A549 (cell line): Measurements from ENCODE around the gene GRIN2C.

Source experiments
- KDM5A ChIP-seq: fragments of 200-600 bp; sonication (generic); IDR thresholded peaks from 2 replicates; pipeline ENCODE4 v1.6.1; 2016; ENCODE audit warnings: antibody characterized with exemption, mild to moderate bottlenecking
- SREBF2 ChIP-seq: fragments of 450-650 bp; IDR thresholded peaks from 2 replicates; pipeline ENCODE4 v1.6.1; 2014; ENCODE audit warnings: mild to moderate bottlenecking, moderate library complexity
- TF ChIP-seq, protein P1 (sequence below): IDR thresholded peaks from 2 replicates; pipeline ENCODE4 v1.6.1; 2012
- TF ChIP-seq, protein P2 (sequence below): fragments of 200-600 bp; sonication (generic); IDR thresholded peaks from 2 replicates; pipeline ENCODE4 v1.6.1; 2016; ENCODE audit warnings: antibody characterized with exemption, mild to moderate bottlenecking, moderate library complexity

DNA sequence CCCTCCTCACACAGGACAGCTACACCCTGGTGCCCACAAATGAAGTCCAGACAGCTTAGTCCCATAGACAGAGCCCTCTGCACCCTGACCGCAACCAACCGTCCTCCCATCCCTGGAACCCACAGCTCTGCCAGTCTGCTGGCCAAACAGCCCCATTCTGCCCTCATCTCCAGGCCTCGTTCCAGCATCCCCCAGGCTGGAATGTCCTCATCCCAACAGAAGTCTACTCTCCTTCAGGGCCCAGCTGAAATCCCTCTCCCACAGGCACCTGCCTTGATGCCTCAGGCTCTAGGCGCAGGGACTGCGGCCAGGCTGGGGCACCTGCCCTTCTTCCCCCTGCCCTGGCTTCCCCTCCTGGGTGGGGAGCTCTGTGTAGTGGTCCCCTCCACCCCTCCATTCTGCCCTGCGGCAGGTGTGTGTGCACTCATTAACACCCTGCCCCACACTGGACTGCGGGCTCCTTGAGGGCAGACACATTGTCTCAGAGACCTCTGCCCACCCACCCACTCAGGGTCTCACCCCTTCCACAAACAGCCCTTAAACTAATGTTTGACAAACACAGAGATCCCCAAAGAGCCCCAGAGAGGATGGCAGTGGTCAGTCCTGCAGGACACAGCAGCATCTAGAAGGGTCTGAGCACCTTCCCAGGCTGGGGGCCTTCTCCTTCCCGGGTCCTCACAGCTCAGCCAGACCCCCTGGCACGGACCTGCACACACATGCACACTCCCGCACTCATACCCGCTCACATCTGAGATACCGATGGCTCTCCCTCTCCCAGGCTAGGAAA, 820 bp downstream of the GRIN2C start:
- TF ChIP-seq SREBF2 = no peak
- TF ChIP-seq, protein P1, sequence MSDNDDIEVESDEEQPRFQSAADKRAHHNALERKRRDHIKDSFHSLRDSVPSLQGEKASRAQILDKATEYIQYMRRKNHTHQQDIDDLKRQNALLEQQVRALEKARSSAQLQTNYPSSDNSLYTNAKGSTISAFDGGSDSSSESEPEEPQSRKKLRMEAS = no peak
- no peak for TF ChIP-seq KDM5A
- TF ChIP-seq, protein P2, sequence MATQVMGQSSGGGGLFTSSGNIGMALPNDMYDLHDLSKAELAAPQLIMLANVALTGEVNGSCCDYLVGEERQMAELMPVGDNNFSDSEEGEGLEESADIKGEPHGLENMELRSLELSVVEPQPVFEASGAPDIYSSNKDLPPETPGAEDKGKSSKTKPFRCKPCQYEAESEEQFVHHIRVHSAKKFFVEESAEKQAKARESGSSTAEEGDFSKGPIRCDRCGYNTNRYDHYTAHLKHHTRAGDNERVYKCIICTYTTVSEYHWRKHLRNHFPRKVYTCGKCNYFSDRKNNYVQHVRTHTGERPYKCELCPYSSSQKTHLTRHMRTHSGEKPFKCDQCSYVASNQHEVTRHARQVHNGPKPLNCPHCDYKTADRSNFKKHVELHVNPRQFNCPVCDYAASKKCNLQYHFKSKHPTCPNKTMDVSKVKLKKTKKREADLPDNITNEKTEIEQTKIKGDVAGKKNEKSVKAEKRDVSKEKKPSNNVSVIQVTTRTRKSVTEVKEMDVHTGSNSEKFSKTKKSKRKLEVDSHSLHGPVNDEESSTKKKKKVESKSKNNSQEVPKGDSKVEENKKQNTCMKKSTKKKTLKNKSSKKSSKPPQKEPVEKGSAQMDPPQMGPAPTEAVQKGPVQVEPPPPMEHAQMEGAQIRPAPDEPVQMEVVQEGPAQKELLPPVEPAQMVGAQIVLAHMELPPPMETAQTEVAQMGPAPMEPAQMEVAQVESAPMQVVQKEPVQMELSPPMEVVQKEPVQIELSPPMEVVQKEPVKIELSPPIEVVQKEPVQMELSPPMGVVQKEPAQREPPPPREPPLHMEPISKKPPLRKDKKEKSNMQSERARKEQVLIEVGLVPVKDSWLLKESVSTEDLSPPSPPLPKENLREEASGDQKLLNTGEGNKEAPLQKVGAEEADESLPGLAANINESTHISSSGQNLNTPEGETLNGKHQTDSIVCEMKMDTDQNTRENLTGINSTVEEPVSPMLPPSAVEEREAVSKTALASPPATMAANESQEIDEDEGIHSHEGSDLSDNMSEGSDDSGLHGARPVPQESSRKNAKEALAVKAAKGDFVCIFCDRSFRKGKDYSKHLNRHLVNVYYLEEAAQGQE = no peak
